Suppressor macrophage treated with lipopolysaccharide for 4 hours (primary cell): ENCODE data around the gene MUSTN1.

ENCODE experiments used
- DNase-seq: peaks from one replicate; pipeline ENCODE4 v3.0.0-alpha.2; 2020

The MUSTN1 gene

GRCh38 chr3:52798978-52799476 is 35.8 kb downstream of the MUSTN1 start:
- DNase-seq, result peak; percentile 53

GRCh38 chr3:52798376-52798977 is 36.3 kb downstream of the MUSTN1 start:
- no peak for DNase-seq

- no peak for DNase-seq
Observed at GRCh38 chr3:52796411-52796810, 38.4 kb downstream of the MUSTN1 start.

GRCh38 chr3:52795298-52795900 is 39.4 kb downstream of the MUSTN1 start:
- DNase-seq, result no peak

GRCh38 chr3:52794612-52795099 is 40.2 kb downstream of the MUSTN1 start, which contains the start of gene ITIH3:
Gene ITIH3 (plus strand): TSS chr3:52794796. CDS start chr3:52794804, 8 bp downstream.
- no peak for DNase-seq

GRCh38 chr3:52793702-52794611 is 40.9 kb downstream of the MUSTN1 start:
- DNase-seq, result no peak

- DNase-seq, result peak; percentile 16
Observed at GRCh38 chr3:52792961-52793695, 41.7 kb downstream of the MUSTN1 start.

GRCh38 chr3:52792413-52792812 is 42.4 kb downstream of the MUSTN1 start:
- DNase-seq, result no peak

- DNase-seq, result no peak
Observed at GRCh38 chr3:52791928-52792327, 42.9 kb downstream of the MUSTN1 start.

GRCh38 chr3:52791366-52791765 is 43.5 kb downstream of the MUSTN1 start:
- DNase-seq, result no peak

- DNase-seq, result no peak
Observed at GRCh38 chr3:52790741-52791140, 44.1 kb downstream of the MUSTN1 start.

- no peak for DNase-seq
Observed at GRCh38 chr3:52790337-52790736, 44.5 kb downstream of the MUSTN1 start.

GRCh38 chr3:52789746-52790040 is 45.1 kb downstream of the MUSTN1 start:
- no peak for DNase-seq

- DNase-seq, result no peak
Observed at GRCh38 chr3:52788890-52789745, 45.7 kb downstream of the MUSTN1 start.

GRCh38 chr3:52787672-52788625 is 46.9 kb downstream of the MUSTN1 start:
- DNase-seq, result no peak

- no peak for DNase-seq
Observed at GRCh38 chr3:52787246-52787645, 47.6 kb downstream of the MUSTN1 start.

GRCh38 chr3:52786330-52787215 is 48.2 kb downstream of the MUSTN1 start:
- DNase-seq, result no peak

GRCh38 chr3:52784931-52785590 is 49.8 kb downstream of the MUSTN1 start:
- no peak for DNase-seq

GRCh38 chr3:52784021-52784621 is 50.7 kb downstream of the MUSTN1 start:
- DNase-seq, result no peak
